ENCODE measurements around the gene CHP2. TPM values are rescaled to one million over a fixed set of nuclear protein-coding genes. Genes with fewer than 3 reads are reported as not detected.

The CHP2 gene
- polyA plus RNA-seq, 1 of the 3 experiments (the other 2 are of a cell fraction), result not detected

- Histone ChIP-seq H3K9ac (no peak overlapping the region), H3F3A (replicated peaks; ENCODE audit: insufficient read depth) (no peaks in the 10 kb centered on the region), H3K4me2 (no peak overlapping the region), H4K20me1 (ENCODE audit: insufficient read depth) (no peaks in the 10 kb centered on the region), H2AFZ (ENCODE audit: low read depth) (no peak overlapping the region), H3K9me2 (no peaks in the 10 kb centered on the region), H3K36me3 (replicated peaks in 1 of 2; ENCODE audit: control insufficient read depth in 1 of 2, insufficient read depth in 2 of 2, low read length in 1 of 2) (no peaks in the 10 kb centered on the region), H3K27me3 (ENCODE audit: insufficient read depth) (no peaks in the 10 kb centered on the region), H3K79me2 (ENCODE audit: insufficient read depth) (no peaks in the 10 kb centered on the region), H3K27ac (ENCODE audit: low read depth in 2 of 2, low read length in 1 of 2) (no peak overlapping the region), H3K4me3 (ENCODE audit: low read depth in 2 of 2, low read length in 1 of 2) (no peak overlapping the region), H3K9me3 (no peaks in the 10 kb centered on the region), H3K4me1 (ENCODE audit: control insufficient read depth in 1 of 2, insufficient read depth in 2 of 2, low read depth in 1 of 2, low read length in 1 of 2) (no peaks in the 10 kb centered on the region; a peak in 1 of 4 replicates)
- WGBS (ENCODE audit: low lambda C conversion rate), result 13% methylated on average over 4 of the region's 4 CpGs
- POLR2A ChIA-PET, result no interaction called here
- TF ChIP-seq TEAD4 (IDR thresholded peaks at IDR 0.05; ENCODE audit: borderline replicate concordance, insufficient read depth) (no peak), RXRA (IDR thresholded peaks at IDR 0.05; ENCODE audit: borderline replicate concordance, low read depth) (no peak), GABPA (IDR thresholded peaks at IDR 0.05; ENCODE audit: low read depth) (no peak), NRF1 (IDR thresholded peaks at IDR 0.05; ENCODE audit: low read depth, low read length) (no peak), RFX5 (IDR thresholded peaks at IDR 0.05; ENCODE audit: low read length) (no peak), TAF1 (IDR thresholded peaks at IDR 0.05; ENCODE audit: borderline replicate concordance, low read depth, low read length) (no peak), EP300 (IDR thresholded peaks at IDR 0.05; ENCODE audit: borderline replicate concordance in 1 of 2, low read depth in 1 of 2, low read length in 1 of 2) (no peak), RAD21 (IDR thresholded peaks at IDR 0.05; ENCODE audit: low read length) (no peak), CTCF (IDR thresholded peaks at IDR 0.05) (no peak), FOXM1 (IDR thresholded peaks at IDR 0.05; ENCODE audit: low read depth) (no peak), POLR2AphosphoS5 (IDR thresholded peaks at IDR 0.05; ENCODE audit: low read depth, low read length) (no peak), CHD2 (IDR thresholded peaks at IDR 0.05; ENCODE audit: low read length, partially characterized antibody) (no peak), YY1 (IDR thresholded peaks at IDR 0.05; ENCODE audit: low read depth) (no peak), RCOR1 (IDR thresholded peaks at IDR 0.05; ENCODE audit: low read length) (no peak), MEF2A (IDR thresholded peaks at IDR 0.05; ENCODE audit: borderline replicate concordance, low read depth) (no peak)
- TF ChIP-seq, protein P1, sequence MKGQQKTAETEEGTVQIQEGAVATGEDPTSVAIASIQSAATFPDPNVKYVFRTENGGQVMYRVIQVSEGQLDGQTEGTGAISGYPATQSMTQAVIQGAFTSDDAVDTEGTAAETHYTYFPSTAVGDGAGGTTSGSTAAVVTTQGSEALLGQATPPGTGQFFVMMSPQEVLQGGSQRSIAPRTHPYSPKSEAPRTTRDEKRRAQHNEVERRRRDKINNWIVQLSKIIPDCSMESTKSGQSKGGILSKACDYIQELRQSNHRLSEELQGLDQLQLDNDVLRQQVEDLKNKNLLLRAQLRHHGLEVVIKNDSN (IDR thresholded peaks at IDR 0.05; ENCODE audit: borderline replicate concordance, low read depth), result no peak
- CTCF ChIA-PET, result no interaction called here
- no peak for DNase-seq
These were observed 30.1 kb downstream of the CHP2 start for GRCh38 chr16:23784811-23785447.

DNA sequence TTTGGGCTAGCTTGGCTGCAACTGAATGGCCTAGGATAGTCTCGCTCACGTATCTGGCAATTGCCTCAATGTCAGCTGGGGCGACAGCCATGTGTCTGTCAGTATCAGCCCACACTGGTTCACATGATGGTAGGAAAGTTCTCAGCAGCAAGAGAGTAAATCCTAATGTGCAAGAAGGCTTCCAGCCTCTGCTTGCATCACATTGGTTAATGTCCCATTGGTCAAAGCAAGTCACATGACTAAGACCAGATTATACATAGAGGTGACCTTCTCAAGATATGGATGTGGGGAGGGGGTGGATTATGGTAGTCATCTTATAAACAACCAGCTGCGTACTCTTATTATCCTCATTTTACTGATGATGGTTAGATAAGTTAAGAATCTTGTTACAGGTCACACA, 31.0 kb downstream of the CHP2 start:
- Histone ChIP-seq H3K27me3 (ENCODE audit: insufficient read depth) (no peaks in the 10 kb centered on the region), H3K9ac (no peak overlapping the region)
- TF ChIP-seq NRF1 (IDR thresholded peaks at IDR 0.05; ENCODE audit: low read depth, low read length) (no peak), RFX5 (IDR thresholded peaks at IDR 0.05; ENCODE audit: low read length) (no peak), NFIC (IDR thresholded peaks at IDR 0.05; ENCODE audit: borderline replicate concordance) (no peak), EP300 (IDR thresholded peaks at IDR 0.05; ENCODE audit: borderline replicate concordance in 1 of 2, low read depth in 1 of 2, low read length in 1 of 2) (no peak), REST (IDR thresholded peaks at IDR 0.05; ENCODE audit: low read depth, low read length) (no peak), POLR2AphosphoS5 (IDR thresholded peaks at IDR 0.05; ENCODE audit: low read depth, low read length) (no peak), GATA2 (CRISPR knock-in tag; IDR thresholded peaks at IDR 0.05) (no peak), TCF12 (IDR thresholded peaks at IDR 0.05) (no peak), SIN3A (IDR thresholded peaks at IDR 0.05; ENCODE audit: borderline replicate concordance, low read depth, low read length) (no peak)
- TF ChIP-seq, protein P2, sequence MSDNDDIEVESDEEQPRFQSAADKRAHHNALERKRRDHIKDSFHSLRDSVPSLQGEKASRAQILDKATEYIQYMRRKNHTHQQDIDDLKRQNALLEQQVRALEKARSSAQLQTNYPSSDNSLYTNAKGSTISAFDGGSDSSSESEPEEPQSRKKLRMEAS (IDR thresholded peaks at IDR 0.05; ENCODE audit: low read depth), result no peak

More for the DNA sequence above, 31.0 kb downstream of the CHP2 start:
- H3K27ac ChIP-seq (ENCODE audit: low read depth in 2 of 2, low read length in 1 of 2), result no peak overlapping the region
- H3K4me2 ChIP-seq, result no peak overlapping the region
- 43% methylated on average over 4 of the region's 4 CpGs for WGBS (ENCODE audit: low lambda C conversion rate)
- no peak for DNase-seq
- no peaks in the 10 kb centered on the region for H3K4me1 ChIP-seq (ENCODE audit: control insufficient read depth in 1 of 2, insufficient read depth in 2 of 2, low read depth in 1 of 2, low read length in 1 of 2)
- H3K9me3 ChIP-seq, result no peaks in the 10 kb centered on the region
- H3K79me2 ChIP-seq (ENCODE audit: insufficient read depth), result no peaks in the 10 kb centered on the region
- no peaks in the 10 kb centered on the region for H3K9me2 ChIP-seq
- POLR2A ChIA-PET, result no interaction called here
- no peak overlapping the region for H2AFZ ChIP-seq (ENCODE audit: low read depth)
- no peaks in the 10 kb centered on the region for H4K20me1 ChIP-seq (ENCODE audit: insufficient read depth)
- H3K4me3 ChIP-seq (ENCODE audit: low read depth in 2 of 2, low read length in 1 of 2), result no peak overlapping the region
- CTCF ChIA-PET, result no interaction called here
- H3K36me3 ChIP-seq (replicated peaks in 1 of 2; ENCODE audit: control insufficient read depth in 1 of 2, insufficient read depth in 2 of 2, low read length in 1 of 2), result no peaks in the 10 kb centered on the region
- H3F3A ChIP-seq (replicated peaks; ENCODE audit: insufficient read depth), result no peaks in the 10 kb centered on the region
